ENCODE data around the gene IKZF4.
A peak's percentile ranks its signal among the peaks of the same experiment; 100 is the strongest.
"Not testable (repeated sequence)": the region's sequence is repeated elsewhere in the genome, so short reads cannot be mapped to it uniquely, and the experiment has no call there.

IKZF4 gene

GRCh38 chr12:55999999-56000540, 20.8 kb upstream of the IKZF4 start:
- DNase-seq: not testable (repeated sequence)

- no peak for DNase-seq
Measured at GRCh38 chr12:56001487-56002100, 19.2 kb upstream of the IKZF4 start.

GRCh38 chr12:56003376-56003775, 17.5 kb upstream of the IKZF4 start:
- DNase-seq: not testable (repeated sequence)

GRCh38 chr12:56004211-56004610, 16.6 kb upstream of the IKZF4 start:
- DNase-seq: no peak

- DNase-seq: no peak
Measured at GRCh38 chr12:56007564-56008559, 13.0 kb upstream of the IKZF4 start.

- no peak for DNase-seq
Measured at GRCh38 chr12:56010111-56010570, 10.7 kb upstream of the IKZF4 start.

GRCh38 chr12:56011509-56012090, 9.2 kb upstream of the IKZF4 start:
- no peak for DNase-seq

GRCh38 chr12:56013482-56013881, 7.4 kb upstream of the IKZF4 start:
- DNase-seq: no peak

GRCh38 chr12:56014205-56014604, 6.6 kb upstream of the IKZF4 start:
- DNase-seq: no peak

GRCh38 chr12:56017181-56017580, 3.7 kb upstream of the IKZF4 start:
- no peak for DNase-seq

- DNase-seq: no peak
Measured at GRCh38 chr12:56018356-56018755, 2.5 kb upstream of the IKZF4 start.

- DNase-seq: no peak
Measured at GRCh38 chr12:56021889-56022497, 1.1 kb downstream of the IKZF4 start.

- DNase-seq: no peak
Measured at GRCh38 chr12:56028511-56029165, 7.8 kb downstream of the IKZF4 start.

- DNase-seq: no peak
Measured at GRCh38 chr12:56029166-56029519, 8.3 kb downstream of the IKZF4 start.

GRCh38 chr12:56029666-56030293, 8.9 kb downstream of the IKZF4 start:
- DNase-seq: peak; percentile 33

GRCh38 chr12:56031987-56032386, 11.1 kb downstream of the IKZF4 start:
- DNase-seq: no peak

GRCh38 chr12:56034586-56035332, 13.9 kb downstream of the IKZF4 start:
- DNase-seq: no peak

- no peak for DNase-seq
Measured at GRCh38 chr12:56037161-56037560, 16.3 kb downstream of the IKZF4 start.

- DNase-seq: no peak
Measured at GRCh38 chr12:56038022-56038655, 17.3 kb downstream of the IKZF4 start.

- no peak for DNase-seq
Measured at GRCh38 chr12:56040151-56040550, 19.3 kb downstream of the IKZF4 start.

All from NCI-H1694 (cell line).